ENCODE results near the gene S100A7. TPM values are rescaled to one million over a fixed set of nuclear protein-coding genes. Genes with fewer than 3 reads are reported as not detected.
"Not testable (repeated sequence)": the region's sequence is repeated elsewhere in the genome, so short reads cannot be mapped to it uniquely, and the experiment has no call there.

Gene S100A7
- total RNA-seq, 1 donor from 2014 or later: not detected

GRCh38 chr1:153428073-153428638 is 32.3 kb downstream of the S100A7 start:
- no peak overlapping the region for H3K4me3 Mint-ChIP-seq (ENCODE audit: unreplicated experiment)
- TF ChIP-seq CTCF (IDR thresholded peaks at IDR 0.05): no peak
- H3K4me1 Mint-ChIP-seq (ENCODE audit: low read depth): no peaks in the 10 kb centered on the region
- no peaks in the 10 kb centered on the region for H3K9me3 Mint-ChIP-seq (ENCODE audit: low read depth)
- H3K27ac Mint-ChIP-seq (ENCODE audit: unreplicated experiment): no peak overlapping the region
- peaks cover 21% of the 10 kb centered on the region for H3K27me3 Mint-ChIP-seq (ENCODE audit: low read depth)
- no peaks in the 10 kb centered on the region for H3K36me3 Mint-ChIP-seq (ENCODE audit: low read depth)
- no peak for DNase-seq (ENCODE audit: low spot score)

GRCh38 chr1:153426809-153427208 is 33.6 kb downstream of the S100A7 start:
- H3K27me3 Mint-ChIP-seq (ENCODE audit: low read depth): peaks cover 18% of the 10 kb centered on the region
- H3K4me1 Mint-ChIP-seq (ENCODE audit: low read depth): no peaks in the 10 kb centered on the region

GRCh38 chr1:153422450-153423068 is 37.9 kb downstream of the S100A7 start:
- H3K4me3 Mint-ChIP-seq (ENCODE audit: unreplicated experiment): no peak overlapping the region
- no peak overlapping the region for H3K27ac Mint-ChIP-seq (ENCODE audit: unreplicated experiment)
- H3K9me3 Mint-ChIP-seq (ENCODE audit: low read depth): no peaks in the 10 kb centered on the region
- peaks cover 23% of the 10 kb centered on the region for H3K27me3 Mint-ChIP-seq (ENCODE audit: low read depth)
- no peak for DNase-seq (ENCODE audit: low spot score)
- H3K4me1 Mint-ChIP-seq (ENCODE audit: low read depth): no peaks in the 10 kb centered on the region
- H3K36me3 Mint-ChIP-seq (ENCODE audit: low read depth): no peaks in the 10 kb centered on the region
- no peak for TF ChIP-seq CTCF (IDR thresholded peaks at IDR 0.05)

More at GRCh38 chr1:153426809-153427208, 33.6 kb downstream of the S100A7 start:
- no peak for DNase-seq (ENCODE audit: low spot score)
- Mint-ChIP-seq H3K27ac (ENCODE audit: unreplicated experiment) (no peak overlapping the region), H3K4me3 (ENCODE audit: unreplicated experiment) (no peak overlapping the region), H3K36me3 (ENCODE audit: low read depth) (no peaks in the 10 kb centered on the region), H3K9me3 (ENCODE audit: low read depth) (no peaks in the 10 kb centered on the region)
- no peak for TF ChIP-seq CTCF (IDR thresholded peaks at IDR 0.05)

- H3K4me3 Mint-ChIP-seq (ENCODE audit: unreplicated experiment): no peak overlapping the region
- H3K27me3 Mint-ChIP-seq (ENCODE audit: low read depth): peaks cover 15% of the 10 kb centered on the region
- no peak for DNase-seq (ENCODE audit: low spot score)
- no peaks in the 10 kb centered on the region for H3K4me1 Mint-ChIP-seq (ENCODE audit: low read depth)
- no peaks in the 10 kb centered on the region for H3K9me3 Mint-ChIP-seq (ENCODE audit: low read depth)
- TF ChIP-seq CTCF (IDR thresholded peaks at IDR 0.05): no peak
- no peak overlapping the region for H3K27ac Mint-ChIP-seq (ENCODE audit: unreplicated experiment)
- no peaks in the 10 kb centered on the region for H3K36me3 Mint-ChIP-seq (ENCODE audit: low read depth)
Measured at GRCh38 chr1:153420306-153420705, 40.1 kb downstream of the S100A7 start.

- H3K4me3 Mint-ChIP-seq (ENCODE audit: unreplicated experiment); DNase-seq (ENCODE audit: low spot score); H3K9me3 Mint-ChIP-seq (ENCODE audit: low read depth); H3K4me1 Mint-ChIP-seq (ENCODE audit: low read depth); H3K27ac Mint-ChIP-seq (ENCODE audit: unreplicated experiment); H3K36me3 Mint-ChIP-seq (ENCODE audit: low read depth): not testable (repeated sequence)
- H3K27me3 Mint-ChIP-seq (ENCODE audit: low read depth): peaks cover 17% of the 10 kb centered on the region
Measured at GRCh38 chr1:153419436-153419793, 41.0 kb downstream of the S100A7 start.

GRCh38 chr1:153418758-153419435 is 41.6 kb downstream of the S100A7 start:
- DNase-seq (ENCODE audit: low spot score); H3K36me3 Mint-ChIP-seq (ENCODE audit: low read depth); H3K4me1 Mint-ChIP-seq (ENCODE audit: low read depth); H3K4me3 Mint-ChIP-seq (ENCODE audit: unreplicated experiment); H3K9me3 Mint-ChIP-seq (ENCODE audit: low read depth); H3K27ac Mint-ChIP-seq (ENCODE audit: unreplicated experiment): not testable (repeated sequence)
- peaks cover 17% of the 10 kb centered on the region for H3K27me3 Mint-ChIP-seq (ENCODE audit: low read depth)
